ENCODE results near the gene PTPRN2. TPM values are rescaled to one million over a fixed set of nuclear protein-coding genes. Genes with fewer than 3 reads are reported as not detected.

PTPRN2 gene
- total RNA-seq, 1 experiment from 2014 or later = 2.1 TPM

DNA sequence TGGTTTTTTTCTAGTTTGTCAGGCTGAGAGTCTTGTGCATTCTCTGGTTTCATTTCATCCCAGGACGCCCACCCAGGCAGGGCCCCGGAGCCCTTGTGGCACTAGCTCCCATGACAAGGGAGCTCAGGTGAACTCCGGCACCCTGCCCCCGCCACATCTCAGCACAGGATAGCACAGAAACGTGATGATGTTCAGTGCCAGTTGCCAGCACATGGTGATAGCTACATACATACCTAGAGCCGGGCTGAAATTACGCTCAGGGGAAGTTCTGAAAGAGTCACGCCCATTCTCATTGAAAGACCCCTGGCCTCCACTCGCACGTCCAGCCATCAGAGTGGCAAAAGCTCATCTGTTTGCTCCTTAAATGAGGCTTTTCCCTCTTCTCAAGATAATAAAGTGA is 273.7 kb downstream of the PTPRN2 start:
- no TSS peak for BruUV-seq (replicated peaks)
- Histone ChIP-seq H3K4me3 (replicated peaks in 1 of 2; ENCODE audit: low read depth in 1 of 2, low read length in 2 of 2) (no peak overlapping the region), H2AFZ (ENCODE audit: low read depth, low read length, poor library complexity, severe bottlenecking) (no peak overlapping the region), H3K9me3 (ENCODE audit: control insufficient read depth in 1 of 2, insufficient read depth in 1 of 2, low read depth in 1 of 2, low read length in 2 of 2) (peaks cover 0 to 4% of the 10 kb centered on the region in 2 experiments; a peak in 2 of 4 replicates), H4K20me1 (ENCODE audit: insufficient read depth) (no peaks in the 10 kb centered on the region), H3K36me3 (ENCODE audit: control insufficient read depth in 1 of 2, insufficient read depth in 2 of 2, low read length in 2 of 2) (no peaks in the 10 kb centered on the region), H3K9me2 (ENCODE audit: insufficient read depth) (no peaks in the 10 kb centered on the region), H3K79me2 (ENCODE audit: insufficient read depth, low read length) (no peaks in the 10 kb centered on the region), H3K27me3 (ENCODE audit: insufficient read depth, low read length) (no peaks in the 10 kb centered on the region), H3K4me2 (ENCODE audit: low read length) (no peak overlapping the region), H3K4me1 (ENCODE audit: control insufficient read depth in 1 of 2, insufficient read depth in 2 of 2, low read length in 2 of 2) (no peaks in the 10 kb centered on the region), H3K9ac (ENCODE audit: low read length) (no peak overlapping the region), H3K27ac (ENCODE audit: low read depth, low read length) (no peak overlapping the region)
- POLR2A ChIA-PET = no interaction called here
- no peak for TF ChIP-seq EZH2 (IDR thresholded peaks at IDR 0.05)
- CTCF ChIA-PET = no interaction called here
- DNase-seq (ENCODE audit: low read depth, low spot score) (no peak), ATAC-seq (no peak)
- intact Hi-C loops (cut with micrococcal nuclease) = no loop called here
- RAD21 ChIA-PET (ENCODE audit: low non-redundant PET in 1 of 2, low total read pairs in 2 of 2, uncharacterized antibody in 2 of 2, unreplicated experiment in 2 of 2) = no interaction called here

DNA sequence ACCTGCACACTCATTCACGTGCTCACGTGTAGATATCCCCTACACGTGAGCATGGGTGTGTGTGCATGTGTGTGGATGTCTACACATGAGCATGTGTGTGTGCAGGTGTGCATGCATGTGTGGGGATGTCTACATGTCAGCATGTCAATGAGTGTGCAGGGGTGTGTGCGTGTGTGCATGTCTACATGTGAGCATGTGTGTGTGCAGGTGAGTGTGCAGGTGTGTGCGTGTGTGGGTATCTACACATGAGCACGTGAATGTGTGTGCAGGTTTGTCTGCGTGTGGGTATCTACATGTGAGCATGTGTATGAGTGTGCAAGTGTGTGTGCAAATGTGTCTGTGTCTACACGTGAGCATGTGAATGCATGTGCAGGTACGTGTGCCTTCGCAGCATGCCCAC is 274.8 kb downstream of the PTPRN2 start:
- TF ChIP-seq SP1 (IDR thresholded peaks at IDR 0.05; ENCODE audit: low read depth) = no peak
- TF ChIP-seq EZH2phosphoT487 (IDR thresholded peaks at IDR 0.05; ENCODE audit: borderline replicate concordance) = no peak
- TF ChIP-seq POLR2AphosphoS5 (IDR thresholded peaks at IDR 0.05; ENCODE audit: low read depth, low read length) = no peak
- TF ChIP-seq, protein P1, sequence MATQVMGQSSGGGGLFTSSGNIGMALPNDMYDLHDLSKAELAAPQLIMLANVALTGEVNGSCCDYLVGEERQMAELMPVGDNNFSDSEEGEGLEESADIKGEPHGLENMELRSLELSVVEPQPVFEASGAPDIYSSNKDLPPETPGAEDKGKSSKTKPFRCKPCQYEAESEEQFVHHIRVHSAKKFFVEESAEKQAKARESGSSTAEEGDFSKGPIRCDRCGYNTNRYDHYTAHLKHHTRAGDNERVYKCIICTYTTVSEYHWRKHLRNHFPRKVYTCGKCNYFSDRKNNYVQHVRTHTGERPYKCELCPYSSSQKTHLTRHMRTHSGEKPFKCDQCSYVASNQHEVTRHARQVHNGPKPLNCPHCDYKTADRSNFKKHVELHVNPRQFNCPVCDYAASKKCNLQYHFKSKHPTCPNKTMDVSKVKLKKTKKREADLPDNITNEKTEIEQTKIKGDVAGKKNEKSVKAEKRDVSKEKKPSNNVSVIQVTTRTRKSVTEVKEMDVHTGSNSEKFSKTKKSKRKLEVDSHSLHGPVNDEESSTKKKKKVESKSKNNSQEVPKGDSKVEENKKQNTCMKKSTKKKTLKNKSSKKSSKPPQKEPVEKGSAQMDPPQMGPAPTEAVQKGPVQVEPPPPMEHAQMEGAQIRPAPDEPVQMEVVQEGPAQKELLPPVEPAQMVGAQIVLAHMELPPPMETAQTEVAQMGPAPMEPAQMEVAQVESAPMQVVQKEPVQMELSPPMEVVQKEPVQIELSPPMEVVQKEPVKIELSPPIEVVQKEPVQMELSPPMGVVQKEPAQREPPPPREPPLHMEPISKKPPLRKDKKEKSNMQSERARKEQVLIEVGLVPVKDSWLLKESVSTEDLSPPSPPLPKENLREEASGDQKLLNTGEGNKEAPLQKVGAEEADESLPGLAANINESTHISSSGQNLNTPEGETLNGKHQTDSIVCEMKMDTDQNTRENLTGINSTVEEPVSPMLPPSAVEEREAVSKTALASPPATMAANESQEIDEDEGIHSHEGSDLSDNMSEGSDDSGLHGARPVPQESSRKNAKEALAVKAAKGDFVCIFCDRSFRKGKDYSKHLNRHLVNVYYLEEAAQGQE (IDR thresholded peaks at IDR 0.05; ENCODE audit: low read depth) = no peak
- no peak for TF ChIP-seq SIN3A (IDR thresholded peaks at IDR 0.05; ENCODE audit: low read depth)
- no peak for TF ChIP-seq CEBPB (IDR thresholded peaks at IDR 0.05; ENCODE audit: low read depth)
- BruUV-seq (replicated peaks) = no TSS peak
- Histone ChIP-seq H3K9me2 (ENCODE audit: insufficient read depth) (no peaks in the 10 kb centered on the region), H3K36me3 (ENCODE audit: control insufficient read depth in 1 of 2, insufficient read depth in 2 of 2, low read length in 2 of 2) (no peaks in the 10 kb centered on the region), H3K4me1 (ENCODE audit: control insufficient read depth in 1 of 2, insufficient read depth in 2 of 2, low read length in 2 of 2) (no peaks in the 10 kb centered on the region), H3K9me3 (ENCODE audit: control insufficient read depth in 1 of 2, insufficient read depth in 1 of 2, low read depth in 1 of 2, low read length in 2 of 2) (peaks cover 0 to 4% of the 10 kb centered on the region in 2 experiments; a peak in 2 of 4 replicates), H4K20me1 (ENCODE audit: insufficient read depth) (no peaks in the 10 kb centered on the region), H3K27ac (ENCODE audit: low read depth, low read length) (no peak overlapping the region), H3K4me2 (ENCODE audit: low read length) (no peak overlapping the region), H3K27me3 (ENCODE audit: insufficient read depth, low read length) (no peaks in the 10 kb centered on the region), H3K4me3 (replicated peaks in 1 of 2; ENCODE audit: low read depth in 1 of 2, low read length in 2 of 2) (no peak overlapping the region), H3K9ac (ENCODE audit: low read length) (no peak overlapping the region), H3K79me2 (ENCODE audit: insufficient read depth, low read length) (no peaks in the 10 kb centered on the region), H2AFZ (ENCODE audit: low read depth, low read length, poor library complexity, severe bottlenecking) (no peak overlapping the region)
- ATAC-seq (no peak), DNase-seq (ENCODE audit: low read depth, low spot score) (no peak)
- POLR2A ChIA-PET = no interaction called here
- CTCF ChIA-PET = no interaction called here
- intact Hi-C loops (cut with micrococcal nuclease) = no loop called here
- RAD21 ChIA-PET (ENCODE audit: low non-redundant PET in 1 of 2, low total read pairs in 2 of 2, uncharacterized antibody in 2 of 2, unreplicated experiment in 2 of 2) = no interaction called here
